ENCODE data around the gene YAP1. TPM values are rescaled to one million over a fixed set of nuclear protein-coding genes. Genes with fewer than 3 reads are reported as not detected.
A peak's percentile ranks its signal among the peaks of the same experiment; 100 is the strongest.

The YAP1 gene
- polyA plus RNA-seq, 1 donor: 74.3 TPM

DNA sequence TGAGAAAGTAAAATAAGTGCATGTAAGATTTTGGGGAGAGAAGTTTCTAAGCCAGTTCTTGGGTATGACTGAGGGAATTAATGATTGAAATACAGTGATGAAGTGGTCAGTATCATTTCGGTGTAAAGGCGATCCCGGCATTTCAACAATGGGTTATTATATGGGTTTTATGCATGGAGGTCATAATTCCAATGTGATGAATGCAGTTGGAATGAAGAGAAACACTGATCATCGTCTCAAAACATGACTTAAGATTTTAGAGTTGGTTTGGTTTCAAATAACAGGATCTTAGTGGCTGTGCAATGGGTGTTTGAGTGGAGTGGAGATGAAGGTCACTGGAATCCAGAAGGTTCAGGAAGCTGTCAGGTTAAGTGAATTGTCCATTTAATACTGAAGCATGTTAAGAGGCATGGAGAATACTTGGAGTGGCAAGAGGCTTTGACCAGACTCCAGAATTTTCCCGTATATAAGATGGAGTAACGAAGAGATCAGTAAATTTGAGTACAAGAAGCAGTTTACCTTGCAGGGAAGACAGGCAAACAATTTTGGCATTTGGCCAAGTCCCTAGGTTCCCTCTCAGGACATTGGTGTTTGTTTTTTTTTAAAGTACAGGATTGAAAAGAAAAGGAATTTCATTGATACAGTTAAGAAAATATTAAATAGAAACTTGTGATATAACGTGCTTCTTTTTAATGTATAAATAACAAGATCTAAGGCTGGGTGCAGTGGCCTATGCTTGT, 110.7 kb downstream of the YAP1 start:
- WGBS (ENCODE audit: insufficient coverage, low lambda C conversion rate): 88% methylated on average over 3 of the region's 7 CpGs
- Histone ChIP-seq H3K27ac (ENCODE audit: low read length) (no peak overlapping the region), H3K36me3 (ENCODE audit: control insufficient read depth, insufficient read depth, low read length) (peaks cover 30% of the 10 kb centered on the region), H3K27me3 (ENCODE audit: control insufficient read depth, insufficient read depth, low read length) (no peaks in the 10 kb centered on the region), H3K4me3 (ENCODE audit: low read length) (no peak overlapping the region), H3K4me1 (ENCODE audit: control insufficient read depth, insufficient read depth, low read length) (no peaks in the 10 kb centered on the region), H3K9me3 (ENCODE audit: control insufficient read depth, low read depth, low read length) (no peaks in the 10 kb centered on the region)
- no peak for DNase-seq

DNA sequence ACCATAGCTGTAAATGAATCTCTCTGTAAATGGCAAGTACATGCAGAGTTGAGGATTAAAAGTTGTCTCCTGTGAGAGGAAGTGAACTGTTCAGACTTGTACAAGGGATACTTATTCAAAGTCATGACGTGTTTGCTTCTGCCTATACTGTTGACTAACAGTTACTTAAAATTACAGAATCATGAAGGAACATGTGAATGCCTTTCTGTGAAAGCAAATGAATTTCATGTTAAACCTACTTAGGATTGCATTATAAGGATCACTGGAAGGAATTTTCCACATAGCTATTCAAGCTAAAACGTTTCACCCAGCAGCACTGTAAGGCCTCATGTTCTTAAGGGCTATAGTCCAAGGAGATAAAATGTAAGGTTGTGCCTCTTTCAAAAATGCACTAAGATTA, 113.6 kb downstream of the YAP1 start:
- peaks cover 38% of the 10 kb centered on the region for H3K36me3 ChIP-seq (ENCODE audit: control insufficient read depth, insufficient read depth, low read length)
- peak; percentile 4 to 60 for DNase-seq
- H3K4me1 ChIP-seq (ENCODE audit: control insufficient read depth, insufficient read depth, low read length): peaks cover 4% of the 10 kb centered on the region
- H3K4me3 ChIP-seq (ENCODE audit: low read length): no peak overlapping the region
- 50% methylated on average over 1 of the region's 2 CpGs for WGBS (ENCODE audit: insufficient coverage, low lambda C conversion rate)
- no peaks in the 10 kb centered on the region for H3K9me3 ChIP-seq (ENCODE audit: control insufficient read depth, low read depth, low read length)
- H3K27ac ChIP-seq (ENCODE audit: low read length): peak overlapping the region; percentile 38
- no peaks in the 10 kb centered on the region for H3K27me3 ChIP-seq (ENCODE audit: control insufficient read depth, insufficient read depth, low read length)

DNA sequence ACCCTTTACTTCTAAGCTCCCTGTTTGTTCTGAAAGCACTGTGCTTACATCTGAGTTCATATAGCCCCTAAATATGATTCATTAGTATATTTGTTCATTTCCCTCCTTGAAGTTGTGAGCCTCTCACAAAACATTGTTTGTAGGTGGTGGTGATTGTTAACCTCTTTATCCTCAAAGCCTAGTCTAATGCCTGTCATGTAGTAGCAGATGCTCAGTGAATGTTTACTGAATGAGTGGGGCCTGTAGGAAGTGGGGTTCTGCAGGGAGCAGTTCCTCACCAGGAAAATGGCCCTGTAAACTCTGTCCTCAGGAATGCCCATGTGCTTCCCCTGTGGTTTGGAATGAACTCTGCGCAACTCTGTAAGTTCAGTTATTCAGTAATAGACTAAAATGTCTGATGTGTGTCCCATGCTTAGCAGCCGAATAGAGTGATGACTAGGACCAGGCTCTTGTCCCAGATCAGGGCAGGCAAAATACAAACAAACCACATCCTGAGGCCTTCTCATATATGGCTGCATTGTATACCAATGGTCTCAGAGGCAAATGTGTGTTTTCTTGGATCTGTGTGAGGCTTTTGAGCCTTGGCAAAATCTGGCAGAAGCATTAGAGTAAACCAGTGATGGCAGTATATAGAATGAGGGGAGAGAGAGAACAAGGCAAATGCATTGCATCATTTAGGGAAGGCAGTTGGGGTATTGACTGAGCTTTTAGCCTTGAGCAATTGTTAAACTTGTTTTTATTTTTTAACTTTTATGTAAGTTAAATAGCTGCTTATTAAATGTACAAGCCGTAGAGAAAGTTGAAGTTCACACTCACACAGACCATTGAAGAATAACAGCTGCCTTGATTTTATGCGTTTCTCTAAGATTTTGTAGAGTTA, 115.7 kb downstream of the YAP1 start:
- H3K4me3 ChIP-seq (ENCODE audit: low read length): no peak overlapping the region
- peaks cover 33% of the 10 kb centered on the region for H3K36me3 ChIP-seq (ENCODE audit: control insufficient read depth, insufficient read depth, low read length)
- no CpG with 5 or more reads among the region's 4 CpGs for WGBS (ENCODE audit: insufficient coverage, low lambda C conversion rate)
- DNase-seq: peak in 1 of 2 donors; percentile 13
- H3K27me3 ChIP-seq (ENCODE audit: control insufficient read depth, insufficient read depth, low read length): no peaks in the 10 kb centered on the region
- H3K9me3 ChIP-seq (ENCODE audit: control insufficient read depth, low read depth, low read length): no peaks in the 10 kb centered on the region
- peaks cover 16% of the 10 kb centered on the region for H3K4me1 ChIP-seq (ENCODE audit: control insufficient read depth, insufficient read depth, low read length)
- no peak overlapping the region for H3K27ac ChIP-seq (ENCODE audit: low read length)

DNA sequence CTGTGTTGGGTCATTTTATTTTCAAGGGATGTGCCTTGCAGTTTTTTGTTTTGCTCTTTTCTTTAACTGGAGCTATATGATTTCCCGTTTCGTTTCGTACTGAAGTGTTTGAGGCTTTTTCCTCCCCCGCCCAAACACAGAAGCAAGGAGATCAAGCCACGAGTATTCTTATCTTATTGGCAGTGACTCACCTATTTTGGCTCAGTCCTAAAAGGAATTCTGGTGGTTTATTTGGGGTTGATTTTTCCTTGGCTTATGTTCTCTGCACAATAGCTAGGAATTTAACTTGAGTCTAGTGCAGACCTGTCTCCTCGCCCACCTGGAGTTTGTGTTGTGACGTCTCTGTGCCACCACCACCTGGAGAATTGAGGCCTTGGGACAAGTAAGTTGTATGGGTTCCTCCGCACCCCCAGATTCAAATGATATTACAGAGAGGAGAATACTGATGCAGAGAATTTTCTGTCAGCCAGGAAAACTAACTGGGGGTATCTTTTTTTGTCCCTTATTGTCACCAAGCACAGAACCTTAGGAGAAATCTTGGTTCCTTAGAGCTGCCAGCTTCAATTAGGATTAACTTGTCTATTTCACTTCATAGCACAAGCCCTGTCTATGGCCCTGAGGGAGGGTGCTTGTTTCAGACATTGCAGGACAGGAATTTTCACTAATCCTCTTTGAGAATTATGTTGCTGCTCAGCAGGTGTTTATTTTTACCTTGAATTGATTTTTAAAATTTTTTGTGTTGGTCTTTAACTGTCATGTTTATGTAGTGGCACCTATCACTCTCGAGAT, 116.6 kb downstream of the YAP1 start:
- peaks cover 16% of the 10 kb centered on the region for H3K4me1 ChIP-seq (ENCODE audit: control insufficient read depth, insufficient read depth, low read length)
- 20% methylated on average over 1 of the region's 9 CpGs for WGBS (ENCODE audit: insufficient coverage, low lambda C conversion rate)
- H3K9me3 ChIP-seq (ENCODE audit: control insufficient read depth, low read depth, low read length): no peaks in the 10 kb centered on the region
- H3K27ac ChIP-seq (ENCODE audit: low read length): no peak overlapping the region
- no peaks in the 10 kb centered on the region for H3K27me3 ChIP-seq (ENCODE audit: control insufficient read depth, insufficient read depth, low read length)
- H3K4me3 ChIP-seq (ENCODE audit: low read length): no peak overlapping the region
- no peak for DNase-seq
- H3K36me3 ChIP-seq (ENCODE audit: control insufficient read depth, insufficient read depth, low read length): peaks cover 33% of the 10 kb centered on the region

DNA sequence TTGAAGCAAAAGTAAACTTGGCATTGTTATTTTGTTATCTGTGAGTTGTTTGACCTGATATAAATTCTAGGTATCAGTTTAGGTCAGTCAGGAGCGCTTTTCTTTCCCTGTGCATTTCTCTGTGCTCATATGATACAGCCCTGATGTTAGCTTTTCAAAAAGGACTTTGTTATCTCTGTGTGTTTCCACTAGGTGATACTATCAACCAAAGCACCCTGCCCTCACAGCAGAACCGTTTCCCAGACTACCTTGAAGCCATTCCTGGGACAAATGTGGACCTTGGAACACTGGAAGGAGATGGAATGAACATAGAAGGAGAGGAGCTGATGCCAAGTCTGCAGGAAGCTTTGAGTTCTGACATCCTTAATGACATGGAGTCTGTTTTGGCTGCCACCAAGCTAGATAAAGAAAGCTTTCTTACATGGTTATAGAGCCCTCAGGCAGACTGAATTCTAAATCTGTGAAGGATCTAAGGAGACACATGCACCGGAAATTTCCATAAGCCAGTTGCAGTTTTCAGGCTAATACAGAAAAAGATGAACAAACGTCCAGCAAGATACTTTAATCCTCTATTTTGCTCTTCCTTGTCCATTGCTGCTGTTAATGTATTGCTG, 119.4 kb downstream of the YAP1 start:
- peak overlapping the region; percentile 47 for H3K27ac ChIP-seq (ENCODE audit: low read length)
- WGBS (ENCODE audit: insufficient coverage, low lambda C conversion rate): 60% methylated on average over 1 of the region's 4 CpGs
- H3K4me1 ChIP-seq (ENCODE audit: control insufficient read depth, insufficient read depth, low read length): peaks cover 16% of the 10 kb centered on the region
- no peaks in the 10 kb centered on the region for H3K27me3 ChIP-seq (ENCODE audit: control insufficient read depth, insufficient read depth, low read length)
- peaks cover 29% of the 10 kb centered on the region for H3K36me3 ChIP-seq (ENCODE audit: control insufficient read depth, insufficient read depth, low read length)
- DNase-seq: peak; percentile 60 to 82
- no peak overlapping the region for H3K4me3 ChIP-seq (ENCODE audit: low read length)
- H3K9me3 ChIP-seq (ENCODE audit: control insufficient read depth, low read depth, low read length): no peaks in the 10 kb centered on the region

DNA sequence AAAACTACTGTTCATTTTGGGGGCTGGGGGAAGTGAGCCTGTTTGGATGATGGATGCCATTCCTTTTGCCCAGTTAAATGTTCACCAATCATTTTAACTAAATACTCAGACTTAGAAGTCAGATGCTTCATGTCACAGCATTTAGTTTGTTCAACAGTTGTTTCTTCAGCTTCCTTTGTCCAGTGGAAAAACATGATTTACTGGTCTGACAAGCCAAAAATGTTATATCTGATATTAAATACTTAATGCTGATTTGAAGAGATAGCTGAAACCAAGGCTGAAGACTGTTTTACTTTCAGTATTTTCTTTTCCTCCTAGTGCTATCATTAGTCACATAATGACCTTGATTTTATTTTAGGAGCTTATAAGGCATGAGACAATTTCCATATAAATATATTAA, 119.9 kb downstream of the YAP1 start:
- Histone ChIP-seq H3K9me3 (ENCODE audit: control insufficient read depth, low read depth, low read length) (no peaks in the 10 kb centered on the region), H3K27me3 (ENCODE audit: control insufficient read depth, insufficient read depth, low read length) (no peaks in the 10 kb centered on the region), H3K4me1 (ENCODE audit: control insufficient read depth, insufficient read depth, low read length) (peaks cover 16% of the 10 kb centered on the region), H3K4me3 (ENCODE audit: low read length) (no peak overlapping the region), H3K36me3 (ENCODE audit: control insufficient read depth, insufficient read depth, low read length) (peaks cover 27% of the 10 kb centered on the region), H3K27ac (ENCODE audit: low read length) (peak overlapping the region; percentile 30)
- DNase-seq: no peak

DNA sequence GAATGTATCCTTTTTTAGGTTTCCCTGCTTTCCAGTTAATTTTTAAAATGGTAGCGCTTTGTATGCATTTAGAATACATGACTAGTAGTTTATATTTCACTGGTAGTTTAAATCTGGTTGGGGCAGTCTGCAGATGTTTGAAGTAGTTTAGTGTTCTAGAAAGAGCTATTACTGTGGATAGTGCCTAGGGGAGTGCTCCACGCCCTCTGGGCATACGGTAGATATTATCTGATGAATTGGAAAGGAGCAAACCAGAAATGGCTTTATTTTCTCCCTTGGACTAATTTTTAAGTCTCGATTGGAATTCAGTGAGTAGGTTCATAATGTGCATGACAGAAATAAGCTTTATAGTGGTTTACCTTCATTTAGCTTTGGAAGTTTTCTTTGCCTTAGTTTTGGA, 120.7 kb downstream of the YAP1 start:
- Histone ChIP-seq H3K4me3 (ENCODE audit: low read length) (no peak overlapping the region), H3K27ac (ENCODE audit: low read length) (no peak overlapping the region), H3K4me1 (ENCODE audit: control insufficient read depth, insufficient read depth, low read length) (peaks cover 16% of the 10 kb centered on the region), H3K36me3 (ENCODE audit: control insufficient read depth, insufficient read depth, low read length) (peaks cover 22% of the 10 kb centered on the region), H3K9me3 (ENCODE audit: control insufficient read depth, low read depth, low read length) (no peaks in the 10 kb centered on the region), H3K27me3 (ENCODE audit: control insufficient read depth, insufficient read depth, low read length) (no peaks in the 10 kb centered on the region)
- no peak for DNase-seq
- WGBS (ENCODE audit: insufficient coverage, low lambda C conversion rate): 100% methylated on average over 1 of the region's 4 CpGs

DNA sequence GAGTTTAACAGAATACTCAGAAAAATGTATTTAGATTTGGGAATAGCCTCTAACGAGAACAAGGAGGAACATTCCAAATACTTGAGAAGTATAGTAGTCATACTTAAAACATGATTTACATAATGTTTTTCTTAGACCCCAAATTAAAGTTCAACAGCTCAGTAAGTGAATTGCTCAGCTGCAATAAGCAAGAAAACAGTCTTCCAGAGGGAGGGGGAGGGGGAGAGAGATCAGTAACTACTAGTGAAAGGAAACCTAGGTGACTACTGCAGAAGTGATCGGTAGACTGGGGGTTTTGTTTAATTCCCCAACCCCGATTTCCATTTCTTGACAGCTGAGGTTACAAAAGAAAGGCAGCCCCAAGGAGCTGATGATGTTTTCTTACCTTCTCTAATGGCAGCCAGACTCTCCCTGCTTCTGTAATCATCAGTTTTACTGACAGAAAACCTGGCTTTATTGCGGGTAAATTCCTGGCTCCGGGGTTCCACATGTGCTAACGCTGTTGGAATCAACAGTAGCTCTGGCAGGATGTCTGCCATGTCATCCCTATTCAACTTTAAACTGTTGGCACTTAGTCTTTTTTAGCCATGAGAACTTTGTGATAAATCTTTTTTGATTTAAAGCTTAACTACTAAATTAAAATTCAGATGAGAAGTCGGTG, 124.7 kb downstream of the YAP1 start:
- Histone ChIP-seq H3K27me3 (ENCODE audit: control insufficient read depth, insufficient read depth, low read length) (no peaks in the 10 kb centered on the region), H3K4me3 (ENCODE audit: low read length) (no peak overlapping the region), H3K36me3 (ENCODE audit: control insufficient read depth, insufficient read depth, low read length) (peaks cover 4% of the 10 kb centered on the region), H3K27ac (ENCODE audit: low read length) (no peak overlapping the region), H3K4me1 (ENCODE audit: control insufficient read depth, insufficient read depth, low read length) (peaks cover 19% of the 10 kb centered on the region), H3K9me3 (ENCODE audit: control insufficient read depth, low read depth, low read length) (no peaks in the 10 kb centered on the region)
- no peak for DNase-seq
- 90% methylated on average over 2 of the region's 7 CpGs for WGBS (ENCODE audit: insufficient coverage, low lambda C conversion rate)

DNA sequence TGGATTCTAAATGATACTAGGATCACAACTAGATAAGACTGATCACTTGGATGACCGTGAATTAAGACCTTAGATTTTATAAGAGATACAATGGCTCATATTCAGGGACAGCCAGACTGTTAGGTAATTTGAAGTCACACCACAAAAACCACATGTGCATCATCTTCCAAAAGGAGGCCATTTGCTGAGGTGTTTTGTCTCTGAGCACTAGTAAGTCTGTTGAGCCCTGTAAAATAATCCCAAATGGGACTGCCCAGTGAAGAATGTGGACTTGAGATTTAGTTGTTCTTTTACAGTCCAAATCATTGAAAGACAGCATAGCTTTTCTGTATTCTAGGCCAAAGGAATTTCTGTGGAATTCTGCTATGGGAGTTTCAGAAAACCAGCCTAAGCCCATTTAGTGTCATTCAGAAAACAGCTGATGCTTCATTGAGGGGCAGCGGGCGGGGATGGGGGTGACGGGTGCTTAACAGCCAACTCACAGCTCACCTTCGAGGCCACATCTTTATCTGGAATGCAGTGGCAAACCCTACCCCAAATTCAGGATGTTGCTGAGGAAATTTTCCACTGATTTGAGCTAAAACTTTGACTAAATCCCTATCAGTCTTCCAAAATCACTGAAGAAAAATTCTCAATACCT, 127.0 kb downstream of the YAP1 start:
- H3K4me3 ChIP-seq (ENCODE audit: low read length): no peak overlapping the region

More for the DNA sequence above, 127.0 kb downstream of the YAP1 start:
- no peak for DNase-seq
- WGBS (ENCODE audit: insufficient coverage, low lambda C conversion rate): 50% methylated on average over 2 of the region's 5 CpGs
- Histone ChIP-seq H3K27me3 (ENCODE audit: control insufficient read depth, insufficient read depth, low read length) (no peaks in the 10 kb centered on the region), H3K4me1 (ENCODE audit: control insufficient read depth, insufficient read depth, low read length) (peaks cover 16% of the 10 kb centered on the region), H3K27ac (ENCODE audit: low read length) (no peak overlapping the region), H3K9me3 (ENCODE audit: control insufficient read depth, low read depth, low read length) (no peaks in the 10 kb centered on the region), H3K36me3 (ENCODE audit: control insufficient read depth, insufficient read depth, low read length) (peaks cover 3% of the 10 kb centered on the region)

Data from large intestine (tissue), 3 donors.